HG03196 (cell line): Measurements from ENCODE around the gene HPDL.
"Not testable (repeated sequence)": the region's sequence is repeated elsewhere in the genome, so short reads cannot be mapped to it uniquely, and the experiment has no call there.

Source experiments
- ATAC-seq: cut with Tn5 transposase; IDR thresholded peaks from one replicate; pipeline ENCODE4 v1.9.1; 2021; ENCODE audit not compliant: unreplicated experiment

The HPDL gene

GRCh38 chr1:45348966-45349677 is 22.4 kb downstream of the HPDL start:
- no peak for ATAC-seq

GRCh38 chr1:45351508-45351907 is 24.8 kb downstream of the HPDL start:
- no peak for ATAC-seq

- no peak for ATAC-seq
Measured at GRCh38 chr1:45353685-45354084, 27.0 kb downstream of the HPDL start.

- no peak for ATAC-seq
Measured at GRCh38 chr1:45354838-45355237, 28.1 kb downstream of the HPDL start.

- ATAC-seq, result no peak
Measured at GRCh38 chr1:45355683-45356082, 29.0 kb downstream of the HPDL start.

GRCh38 chr1:45356186-45356585 is 29.5 kb downstream of the HPDL start:
- no peak for ATAC-seq

GRCh38 chr1:45359882-45360513 is 33.3 kb downstream of the HPDL start:
- ATAC-seq, result no peak

GRCh38 chr1:45360981-45361380 is 34.3 kb downstream of the HPDL start:
- not testable (repeated sequence) for ATAC-seq

GRCh38 chr1:45364294-45364693 is 37.6 kb downstream of the HPDL start:
- ATAC-seq, result no peak

- ATAC-seq, result no peak
Measured at GRCh38 chr1:45365051-45365450, 38.4 kb downstream of the HPDL start.

GRCh38 chr1:45370575-45370974 is 43.9 kb downstream of the HPDL start:
- no peak for ATAC-seq

- no peak for ATAC-seq
Measured at GRCh38 chr1:45373573-45373972, 46.9 kb downstream of the HPDL start.

GRCh38 chr1:45375104-45376090 is 48.7 kb downstream of the HPDL start:
- ATAC-seq, result no peak

GRCh38 chr1:45378184-45378583 is 51.5 kb downstream of the HPDL start:
- no peak for ATAC-seq
